ENCODE measurements around the gene ADISSP.

The ADISSP gene

GRCh38 chr20:3767427-3768341 is at the start of gene ADISSP:
Gene ADISSP, minus strand, starts transcription at chr20:3767753. Its CDS starts 7,653 bp downstream, at chr20:3760100.
- DNase-seq (ENCODE audit: low read depth in 4 of 4, low spot score in 1 of 4), result peak; percentile 80 to 98 (median 92)

DNA sequence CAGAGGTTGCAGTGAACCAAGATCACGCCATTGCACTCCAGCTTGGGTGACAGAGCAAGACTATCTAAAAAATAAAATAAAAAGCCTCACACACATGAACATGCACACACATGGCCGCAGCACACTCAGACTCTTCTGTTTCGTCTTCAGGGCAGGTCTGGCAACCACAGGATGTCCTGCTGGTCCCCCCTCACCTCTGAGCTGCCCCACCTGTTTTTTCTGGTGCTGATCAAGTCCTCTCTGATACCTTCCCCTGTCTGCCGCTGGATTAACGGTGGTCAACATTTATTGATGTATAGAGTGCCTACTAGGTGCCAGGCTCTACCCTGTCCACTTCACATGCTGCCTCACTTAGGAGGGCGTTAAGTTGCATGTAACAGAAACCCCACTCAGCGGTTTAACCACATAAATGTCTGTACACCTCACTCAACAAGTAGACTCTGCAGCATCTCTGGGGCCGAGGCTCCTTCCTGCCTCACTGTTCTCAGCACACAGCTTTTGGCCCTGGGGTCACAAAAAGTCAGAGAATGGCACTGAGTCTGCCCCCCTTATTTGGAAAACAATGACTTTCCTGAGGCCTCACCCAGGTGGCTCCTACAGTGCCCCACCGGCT is 48.3 kb upstream of the ADISSP start:
- DNase-seq (ENCODE audit: low read depth in 4 of 4, low spot score in 1 of 4), result no peak

GRCh38 chr20:3814928-3815495 is 47.5 kb upstream of the ADISSP start:
- DNase-seq (ENCODE audit: low read depth in 4 of 4, low spot score in 1 of 4), result no peak

GRCh38 chr20:3813848-3814581 is 46.5 kb upstream of the ADISSP start:
- DNase-seq (ENCODE audit: low read depth in 4 of 4, low spot score in 1 of 4), result no peak

DNA sequence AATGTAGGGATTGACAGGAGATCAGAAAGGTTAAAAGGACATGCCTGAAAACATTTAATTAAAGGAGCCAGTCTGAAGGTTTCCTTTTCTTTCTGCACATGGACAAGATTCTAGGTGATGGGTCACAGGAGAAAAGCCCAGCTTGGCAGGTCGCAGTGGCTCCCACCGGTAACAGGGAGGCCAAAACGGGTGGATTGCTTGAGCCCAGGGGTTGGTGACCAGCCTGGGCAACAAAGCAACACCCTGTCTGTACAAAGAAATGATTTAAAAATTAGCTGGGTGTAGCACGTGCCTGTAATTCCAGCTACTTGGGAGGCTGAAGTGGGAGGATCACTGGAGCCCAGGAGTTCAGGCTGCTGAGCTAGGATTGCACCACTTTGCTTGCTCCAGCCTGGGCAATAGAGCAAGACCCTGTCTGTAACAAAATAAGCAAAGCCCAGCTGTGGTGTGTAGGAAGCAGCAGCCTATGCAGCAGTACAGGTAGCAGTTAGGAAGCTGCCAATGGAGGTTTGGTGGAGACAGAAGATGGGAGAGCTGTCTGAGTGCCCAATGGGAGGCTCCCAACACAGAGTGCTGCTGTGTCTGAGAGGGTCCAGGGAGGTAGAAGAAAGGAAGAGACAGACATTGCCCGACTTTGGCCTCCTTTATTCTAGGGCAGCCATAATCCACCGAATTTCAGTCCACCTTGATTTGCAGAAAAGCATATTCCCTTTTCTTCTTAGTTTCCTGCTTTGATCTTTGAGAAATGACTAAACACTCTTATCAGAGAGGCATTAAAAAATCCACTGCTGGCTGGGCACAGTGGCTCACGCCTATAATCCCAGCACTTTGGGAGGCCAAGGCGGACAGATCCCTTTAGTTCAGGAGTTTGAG is 45.7 kb upstream of the ADISSP start:
- no peak for DNase-seq (ENCODE audit: low read depth in 4 of 4, low spot score in 1 of 4)

DNA sequence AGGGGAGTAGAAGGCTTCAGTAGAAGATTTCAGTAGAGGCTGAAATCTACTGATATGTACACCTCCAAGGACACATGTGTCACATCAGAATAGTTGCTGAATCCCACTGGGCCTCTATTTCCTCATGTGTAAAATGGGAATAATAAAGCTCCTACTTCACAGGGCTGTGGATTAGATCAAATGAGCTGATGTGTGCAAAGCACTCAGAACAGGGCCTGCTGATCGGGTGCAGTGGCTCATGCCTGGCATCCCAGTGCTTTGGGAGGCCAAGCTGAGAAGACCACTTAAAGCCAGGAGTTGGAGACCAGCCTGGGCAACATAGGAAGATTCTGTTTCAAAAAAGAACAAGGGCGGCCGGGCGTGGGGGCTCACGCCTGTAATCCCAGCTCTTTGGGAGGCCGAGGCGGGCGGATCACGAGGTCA is 44.7 kb upstream of the ADISSP start:
- no peak for DNase-seq (ENCODE audit: low read depth in 4 of 4, low spot score in 1 of 4)

GRCh38 chr20:3811467-3812258 is 44.1 kb upstream of the ADISSP start:
- peak; percentile 68 to 92 (median 81) for DNase-seq (ENCODE audit: low read depth in 4 of 4, low spot score in 1 of 4)

GRCh38 chr20:3808544-3808943 is 41.0 kb upstream of the ADISSP start:
- no peak for DNase-seq (ENCODE audit: low read depth in 4 of 4, low spot score in 1 of 4)

GRCh38 chr20:3804781-3805180 is 37.2 kb upstream of the ADISSP start:
- DNase-seq (ENCODE audit: low read depth in 4 of 4, low spot score in 1 of 4), result no peak

- DNase-seq (ENCODE audit: low read depth in 4 of 4, low spot score in 1 of 4), result no peak
Measured at GRCh38 chr20:3804254-3804751, 36.8 kb upstream of the ADISSP start.

- no peak for DNase-seq (ENCODE audit: low read depth in 4 of 4, low spot score in 1 of 4)
Measured at GRCh38 chr20:3803854-3804253, 36.3 kb upstream of the ADISSP start.

DNA sequence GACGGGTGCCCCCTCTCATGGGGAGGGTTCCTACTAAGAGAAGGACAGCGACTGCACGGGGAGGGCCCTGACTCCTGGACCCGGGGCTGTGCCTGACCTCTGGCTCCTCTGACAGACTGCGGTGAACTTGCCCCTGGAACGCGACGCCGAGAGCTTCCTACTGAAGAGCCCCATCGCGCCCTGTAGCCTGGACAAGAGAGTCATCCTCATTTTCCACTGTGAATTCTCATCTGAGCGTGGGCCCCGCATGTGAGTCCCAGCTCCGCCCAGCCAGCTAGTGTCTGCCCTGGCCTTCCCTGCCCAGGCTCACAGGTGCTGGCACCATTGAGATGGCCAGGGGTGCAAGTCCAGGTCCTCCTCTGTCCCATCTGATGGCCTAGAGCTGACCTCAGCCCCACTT is 35.7 kb upstream of the ADISSP start:
- no peak for DNase-seq (ENCODE audit: low read depth in 4 of 4, low spot score in 1 of 4)

GRCh38 chr20:3802524-3803239 is 35.1 kb upstream of the ADISSP start:
- DNase-seq (ENCODE audit: low read depth in 4 of 4, low spot score in 1 of 4), result no peak

DNA sequence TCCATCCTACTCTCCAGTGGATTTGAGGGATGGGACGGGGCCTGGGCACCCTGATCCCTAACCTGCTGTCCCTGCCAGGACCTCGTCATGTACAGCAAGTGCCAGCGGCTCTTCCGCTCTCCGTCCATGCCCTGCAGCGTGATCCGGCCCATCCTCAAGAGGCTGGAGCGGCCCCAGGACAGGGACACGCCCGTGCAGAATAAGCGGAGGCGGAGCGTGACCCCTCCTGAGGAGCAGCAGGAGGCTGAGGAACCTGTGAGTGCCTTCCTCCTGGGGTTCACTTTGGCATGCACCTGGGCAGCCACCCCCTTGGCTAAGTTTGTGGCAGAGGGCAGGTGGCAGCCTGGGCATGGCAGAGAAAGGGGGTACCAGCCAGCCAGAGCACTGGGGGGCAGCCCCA is 34.3 kb upstream of the ADISSP start:
- no peak for DNase-seq (ENCODE audit: low read depth in 4 of 4, low spot score in 1 of 4)

DNA sequence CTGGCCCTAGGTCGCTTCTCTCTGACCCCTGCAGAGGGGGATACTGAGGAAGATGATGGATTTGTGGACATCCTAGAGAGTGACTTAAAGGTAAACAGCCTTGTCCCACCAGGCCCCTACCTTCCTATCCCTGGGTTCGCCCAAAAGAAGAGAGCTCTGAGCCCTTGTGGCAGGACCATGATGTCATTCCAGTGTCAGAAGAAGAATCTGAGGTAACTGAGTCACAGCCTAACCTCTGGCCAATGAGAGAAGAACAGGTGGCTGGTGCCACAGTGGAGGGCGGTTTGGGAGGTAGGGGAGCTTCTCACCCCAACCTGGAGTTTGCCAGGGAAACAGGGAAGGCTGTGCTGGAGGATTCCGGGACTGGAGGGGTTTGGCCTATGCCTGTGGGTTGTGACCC is 33.7 kb upstream of the ADISSP start:
- no peak for DNase-seq (ENCODE audit: low read depth in 4 of 4, low spot score in 1 of 4)

DNA sequence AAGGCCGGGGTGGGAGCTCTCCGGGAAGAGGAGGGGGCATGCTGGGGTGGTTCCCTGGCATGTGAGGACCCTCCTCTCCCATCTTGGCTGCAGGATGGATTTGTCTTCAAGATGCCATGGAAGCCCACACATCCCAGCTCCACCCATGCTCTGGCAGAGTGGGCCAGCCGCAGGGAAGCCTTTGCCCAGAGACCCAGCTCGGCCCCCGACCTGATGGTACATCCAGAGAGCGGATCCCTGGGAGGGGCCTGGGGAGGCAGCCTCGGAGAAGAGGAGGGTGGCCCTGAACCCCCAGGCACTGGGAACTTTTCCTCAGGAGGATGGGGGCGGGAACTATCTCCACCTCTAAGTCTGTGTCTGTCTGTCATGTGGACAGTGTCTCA is 33.3 kb upstream of the ADISSP start:
- no peak for DNase-seq (ENCODE audit: low read depth in 4 of 4, low spot score in 1 of 4)

- no peak for DNase-seq (ENCODE audit: low read depth in 4 of 4, low spot score in 1 of 4)
Measured at GRCh38 chr20:3800256-3800877, 32.8 kb upstream of the ADISSP start.

GRCh38 chr20:3798908-3799248 is 31.3 kb upstream of the ADISSP start:
- no peak for DNase-seq (ENCODE audit: low read depth in 4 of 4, low spot score in 1 of 4)

GRCh38 chr20:3798373-3798768 is 30.8 kb upstream of the ADISSP start:
- DNase-seq (ENCODE audit: low read depth in 4 of 4, low spot score in 1 of 4), result no peak

Measured in stimulated activated CD4-positive, alpha-beta T cell treated with anti-CD3 and anti-CD28 coated beads, Interleukin-1b, Interleukin-23, amount 100 ng/mL, for 24 hours (primary cell).